ENCODE measurements around the gene COTL1. TPM values are rescaled to one million over a fixed set of nuclear protein-coding genes. Genes with fewer than 3 reads are reported as not detected.

COTL1 gene
- polyA plus RNA-seq, 1 of the 3 experiments (the other 2 are of a cell fraction): 91.6 TPM

DNA sequence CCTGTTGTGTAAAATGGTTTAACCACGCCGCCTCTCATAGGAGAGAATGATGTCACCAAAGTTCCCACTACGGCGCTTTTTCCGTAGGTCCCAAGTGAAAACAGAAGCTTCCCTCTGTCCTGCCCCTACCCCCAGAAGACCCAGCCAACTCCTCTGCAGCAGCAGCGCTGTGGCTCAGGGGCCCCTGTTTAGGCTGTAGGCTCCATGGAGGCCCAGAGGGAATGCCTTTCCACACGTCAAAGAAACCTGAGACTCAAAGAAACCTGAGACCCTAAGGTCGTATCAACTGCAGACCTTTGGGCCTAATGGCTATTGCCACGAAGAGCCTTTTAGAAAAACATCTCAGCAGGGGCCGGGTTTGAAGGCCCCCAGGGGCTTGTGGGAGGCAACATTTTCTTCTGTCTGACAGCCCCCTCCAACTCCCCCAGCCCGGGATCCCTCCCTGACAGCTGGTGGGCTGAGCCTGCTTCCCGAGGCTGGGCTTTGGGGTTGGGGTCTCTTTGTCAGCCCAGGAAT, 70.3 kb downstream of the COTL1 start:
- TF ChIP-seq RXRA (IDR thresholded peaks at IDR 0.05; ENCODE audit: borderline replicate concordance, low read depth) (no peak), GABPA (IDR thresholded peaks at IDR 0.05; ENCODE audit: low read depth) (no peak), EZH2phosphoT487 (IDR thresholded peaks at IDR 0.05; ENCODE audit: borderline replicate concordance, low read depth) (no peak), TEAD4 (IDR thresholded peaks at IDR 0.05; ENCODE audit: borderline replicate concordance, insufficient read depth) (no peak), JUND (IDR thresholded peaks at IDR 0.05) (no peak), YY1 (IDR thresholded peaks at IDR 0.05; ENCODE audit: low read depth) (no peak)
- TF ChIP-seq, protein P1, sequence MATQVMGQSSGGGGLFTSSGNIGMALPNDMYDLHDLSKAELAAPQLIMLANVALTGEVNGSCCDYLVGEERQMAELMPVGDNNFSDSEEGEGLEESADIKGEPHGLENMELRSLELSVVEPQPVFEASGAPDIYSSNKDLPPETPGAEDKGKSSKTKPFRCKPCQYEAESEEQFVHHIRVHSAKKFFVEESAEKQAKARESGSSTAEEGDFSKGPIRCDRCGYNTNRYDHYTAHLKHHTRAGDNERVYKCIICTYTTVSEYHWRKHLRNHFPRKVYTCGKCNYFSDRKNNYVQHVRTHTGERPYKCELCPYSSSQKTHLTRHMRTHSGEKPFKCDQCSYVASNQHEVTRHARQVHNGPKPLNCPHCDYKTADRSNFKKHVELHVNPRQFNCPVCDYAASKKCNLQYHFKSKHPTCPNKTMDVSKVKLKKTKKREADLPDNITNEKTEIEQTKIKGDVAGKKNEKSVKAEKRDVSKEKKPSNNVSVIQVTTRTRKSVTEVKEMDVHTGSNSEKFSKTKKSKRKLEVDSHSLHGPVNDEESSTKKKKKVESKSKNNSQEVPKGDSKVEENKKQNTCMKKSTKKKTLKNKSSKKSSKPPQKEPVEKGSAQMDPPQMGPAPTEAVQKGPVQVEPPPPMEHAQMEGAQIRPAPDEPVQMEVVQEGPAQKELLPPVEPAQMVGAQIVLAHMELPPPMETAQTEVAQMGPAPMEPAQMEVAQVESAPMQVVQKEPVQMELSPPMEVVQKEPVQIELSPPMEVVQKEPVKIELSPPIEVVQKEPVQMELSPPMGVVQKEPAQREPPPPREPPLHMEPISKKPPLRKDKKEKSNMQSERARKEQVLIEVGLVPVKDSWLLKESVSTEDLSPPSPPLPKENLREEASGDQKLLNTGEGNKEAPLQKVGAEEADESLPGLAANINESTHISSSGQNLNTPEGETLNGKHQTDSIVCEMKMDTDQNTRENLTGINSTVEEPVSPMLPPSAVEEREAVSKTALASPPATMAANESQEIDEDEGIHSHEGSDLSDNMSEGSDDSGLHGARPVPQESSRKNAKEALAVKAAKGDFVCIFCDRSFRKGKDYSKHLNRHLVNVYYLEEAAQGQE (IDR thresholded peaks at IDR 0.05; ENCODE audit: low read depth, low read length): no peak
- TF ChIP-seq, protein P2, sequence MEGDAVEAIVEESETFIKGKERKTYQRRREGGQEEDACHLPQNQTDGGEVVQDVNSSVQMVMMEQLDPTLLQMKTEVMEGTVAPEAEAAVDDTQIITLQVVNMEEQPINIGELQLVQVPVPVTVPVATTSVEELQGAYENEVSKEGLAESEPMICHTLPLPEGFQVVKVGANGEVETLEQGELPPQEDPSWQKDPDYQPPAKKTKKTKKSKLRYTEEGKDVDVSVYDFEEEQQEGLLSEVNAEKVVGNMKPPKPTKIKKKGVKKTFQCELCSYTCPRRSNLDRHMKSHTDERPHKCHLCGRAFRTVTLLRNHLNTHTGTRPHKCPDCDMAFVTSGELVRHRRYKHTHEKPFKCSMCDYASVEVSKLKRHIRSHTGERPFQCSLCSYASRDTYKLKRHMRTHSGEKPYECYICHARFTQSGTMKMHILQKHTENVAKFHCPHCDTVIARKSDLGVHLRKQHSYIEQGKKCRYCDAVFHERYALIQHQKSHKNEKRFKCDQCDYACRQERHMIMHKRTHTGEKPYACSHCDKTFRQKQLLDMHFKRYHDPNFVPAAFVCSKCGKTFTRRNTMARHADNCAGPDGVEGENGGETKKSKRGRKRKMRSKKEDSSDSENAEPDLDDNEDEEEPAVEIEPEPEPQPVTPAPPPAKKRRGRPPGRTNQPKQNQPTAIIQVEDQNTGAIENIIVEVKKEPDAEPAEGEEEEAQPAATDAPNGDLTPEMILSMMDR (IDR thresholded peaks at IDR 0.05): no peak
- no peak overlapping the region for H2AFZ ChIP-seq (ENCODE audit: low read depth)
- 85% methylated on average over 9 of the region's 12 CpGs for WGBS (ENCODE audit: low lambda C conversion rate)

DNA sequence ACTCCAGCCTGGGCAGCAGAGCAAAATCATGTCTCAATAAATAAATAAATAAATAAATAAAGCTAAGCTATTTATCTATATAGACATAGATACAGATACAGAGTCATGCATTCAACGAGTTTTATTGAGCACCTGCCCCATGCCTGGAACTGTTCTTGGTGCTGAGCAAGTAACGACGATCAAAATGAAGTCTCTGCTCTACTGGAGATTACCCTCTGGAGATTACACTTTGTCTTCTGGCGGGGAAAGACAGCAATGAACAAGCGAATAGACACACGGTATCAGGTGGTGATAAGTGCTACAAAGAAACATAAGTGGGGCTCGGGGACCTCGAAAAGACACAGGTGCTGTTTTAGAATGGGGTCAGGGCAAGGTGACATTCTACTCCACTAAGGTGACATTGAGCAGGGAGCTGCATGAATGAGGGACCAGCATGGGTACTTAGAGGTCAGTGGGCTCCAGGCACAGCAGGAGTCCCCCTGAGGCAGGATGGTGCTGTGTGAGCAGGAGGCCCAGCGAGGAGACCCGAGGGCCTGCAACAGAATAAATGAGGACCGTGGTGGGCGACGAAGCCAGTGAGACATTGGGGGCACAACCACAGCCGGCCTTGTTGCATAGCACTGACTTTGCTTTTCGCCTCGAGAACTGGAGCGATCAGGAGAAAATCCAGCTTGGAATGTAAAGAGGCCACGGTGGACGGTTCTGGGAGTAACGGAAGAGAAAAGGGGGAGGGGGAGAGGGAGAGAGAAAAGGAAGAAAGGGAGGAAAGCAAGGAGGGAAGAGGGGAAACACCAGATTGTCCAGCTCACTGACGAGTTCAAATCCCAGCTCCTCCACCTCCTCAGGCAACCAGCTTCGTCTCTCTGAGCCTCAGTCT, 71.0 kb downstream of the COTL1 start:
- Histone ChIP-seq H3K4me1 (ENCODE audit: control insufficient read depth in 1 of 2, insufficient read depth in 2 of 2, low read depth in 1 of 2, low read length in 1 of 2) (peaks cover 0 to 6% of the 10 kb centered on the region in 2 experiments; a peak in 1 of 4 replicates), H3K4me2 (no peak overlapping the region), H3F3A (replicated peaks; ENCODE audit: insufficient read depth) (peaks cover 5% of the 10 kb centered on the region), H3K36me3 (replicated peaks in 1 of 2; ENCODE audit: control insufficient read depth in 1 of 2, insufficient read depth in 2 of 2, low read length in 1 of 2) (no peaks in the 10 kb centered on the region), H4K20me1 (ENCODE audit: insufficient read depth) (no peaks in the 10 kb centered on the region), H3K4me3 (ENCODE audit: low read depth in 2 of 2, low read length in 1 of 2) (no peak overlapping the region), H3K27me3 (ENCODE audit: insufficient read depth) (no peaks in the 10 kb centered on the region), H3K9ac (no peak overlapping the region), H3K9me2 (no peaks in the 10 kb centered on the region), H3K79me2 (ENCODE audit: insufficient read depth) (no peaks in the 10 kb centered on the region), H3K27ac (ENCODE audit: low read depth in 2 of 2, low read length in 1 of 2) (no peak overlapping the region), H3K9me3 (no peaks in the 10 kb centered on the region), H2AFZ (ENCODE audit: low read depth) (no peak overlapping the region)
- no peak for TF ChIP-seq GATA2 (CRISPR knock-in tag; IDR thresholded peaks at IDR 0.05)
- TF ChIP-seq NRF1 (IDR thresholded peaks at IDR 0.05; ENCODE audit: low read depth, low read length): no peak
- no peak for TF ChIP-seq RAD21 (IDR thresholded peaks at IDR 0.05; ENCODE audit: low read length)
- no peak for TF ChIP-seq EZH2phosphoT487 (IDR thresholded peaks at IDR 0.05; ENCODE audit: borderline replicate concordance, low read depth)
- no peak for TF ChIP-seq MXI1 (IDR thresholded peaks at IDR 0.05; ENCODE audit: low read depth, low read length)
- TF ChIP-seq, protein P1 (IDR thresholded peaks at IDR 0.05; ENCODE audit: low read depth, low read length): peak; percentile 64; the same call in 1 of the 2 replicates
- no peak for TF ChIP-seq SMC3 (IDR thresholded peaks at IDR 0.05; ENCODE audit: low read depth, low read length)
- 87% methylated on average over 22 of the region's 22 CpGs for WGBS (ENCODE audit: low lambda C conversion rate)
- ChIA-PET CTCF (interaction anchor here (1.1 to 1.6 kb wide), 2 partner anchors 76 to 179 kb away, joined by 3 read pairs; no protein-coding TSS in a partner anchor), POLR2A (no interaction called here)
- no peak for DNase-seq

More for the DNA sequence above, 70.3 kb downstream of the COTL1 start:
- ChIA-PET POLR2A (no interaction called here), CTCF (interaction anchor here (1.1 to 1.6 kb wide), 2 partner anchors 75 to 178 kb away, joined by 3 read pairs; no protein-coding TSS in a partner anchor)
- no peak overlapping the region for H3K4me3 ChIP-seq (ENCODE audit: low read depth in 2 of 2, low read length in 1 of 2)
- H3K9ac ChIP-seq: no peak overlapping the region
- no peaks in the 10 kb centered on the region for H3K27me3 ChIP-seq (ENCODE audit: insufficient read depth)
- no peaks in the 10 kb centered on the region for H3K9me3 ChIP-seq
- H4K20me1 ChIP-seq (ENCODE audit: insufficient read depth): no peaks in the 10 kb centered on the region
- DNase-seq: no peak
- no peaks in the 10 kb centered on the region for H3K36me3 ChIP-seq (replicated peaks in 1 of 2; ENCODE audit: control insufficient read depth in 1 of 2, insufficient read depth in 2 of 2, low read length in 1 of 2)
- no peaks in the 10 kb centered on the region for H3F3A ChIP-seq (replicated peaks; ENCODE audit: insufficient read depth)
- H3K79me2 ChIP-seq (ENCODE audit: insufficient read depth): no peaks in the 10 kb centered on the region
- peaks cover 0 to 6% of the 10 kb centered on the region in 2 experiments; a peak in 1 of 4 replicates for H3K4me1 ChIP-seq (ENCODE audit: control insufficient read depth in 1 of 2, insufficient read depth in 2 of 2, low read depth in 1 of 2, low read length in 1 of 2)
- H3K9me2 ChIP-seq: no peaks in the 10 kb centered on the region
- no peak overlapping the region for H3K4me2 ChIP-seq
- no peak overlapping the region for H3K27ac ChIP-seq (ENCODE audit: low read depth in 2 of 2, low read length in 1 of 2)

Measured in SK-N-SH (cell line).